MM.1S (cell line): ENCODE measurements around the gene ST3GAL3.

Source experiments
- DNase-seq: peaks from one replicate; pipeline ENCODE4 v3.0.0-alpha.2; 2015
- H2AFZ ChIP-seq: fragments of 300-600 bp; sonication (generic); 2 replicates; pipeline ENCODE4 v1.6.0; 2016; ENCODE audit warnings: antibody characterized with exemption, low read length
- H3F3A ChIP-seq: fragments of 300-600 bp; sonication (generic); 2 replicates; pipeline ENCODE4 v1.6.1; 2016; ENCODE audit warnings: mild to moderate bottlenecking, antibody characterized with exemption, low read length, moderate library complexity, mixed read lengths; ENCODE audit not compliant: insufficient read depth
- H3K27ac ChIP-seq: fragments of 300-600 bp; sonication (generic); 2 replicates; pipeline ENCODE4 v1.5.1; 2016; ENCODE audit warnings: mild to moderate bottlenecking, low read length
- H3K27me3 ChIP-seq: fragments of 300-600 bp; sonication (generic); replicated peaks from 2 replicates; pipeline ENCODE4 v1.6.0; 2016; ENCODE audit warnings: low read length; ENCODE audit not compliant: insufficient read depth
- H3K36me3 ChIP-seq: fragments of 300-600 bp; sonication (generic); replicated peaks from 2 replicates; pipeline ENCODE4 v1.6.1; 2016; ENCODE audit warnings: mild to moderate bottlenecking, low read length, mixed read lengths; ENCODE audit not compliant: insufficient read depth
- H3K4me1 ChIP-seq: fragments of 300-600 bp; sonication (generic); 2 replicates; pipeline ENCODE4 v1.6.1; 2016; ENCODE audit warnings: low read length, mixed read lengths
- H3K4me2 ChIP-seq: fragments of 300-600 bp; sonication (generic); 2 replicates; pipeline ENCODE4 v1.6.0; 2016; ENCODE audit warnings: low read depth, low read length
- H3K4me3 ChIP-seq: fragments of 300-600 bp; sonication (generic); 2 replicates; pipeline ENCODE4 v1.5.1; 2016; ENCODE audit warnings: low read length, mixed read lengths
- H3K79me2 ChIP-seq: fragments of 300-600 bp; sonication (generic); 2 replicates; pipeline ENCODE4 v1.6.1; 2016; ENCODE audit warnings: mixed run types, low read length, mixed read lengths
- H3K9ac ChIP-seq: fragments of 300-600 bp; sonication (generic); 2 replicates; pipeline ENCODE4 v1.6.1; 2016; ENCODE audit warnings: low read length, mixed read lengths
- H3K9me2 ChIP-seq: fragments of 300-600 bp; sonication (generic); replicated peaks from 2 replicates; pipeline ENCODE4 v1.6.1; 2016; ENCODE audit warnings: mild to moderate bottlenecking, low read length, mixed read lengths; ENCODE audit not compliant: insufficient read depth
- H3K9me3 ChIP-seq: fragments of 300-600 bp; sonication (generic); replicated peaks from 2 replicates; pipeline ENCODE4 v1.6.1; 2016; ENCODE audit warnings: mild to moderate bottlenecking, low read length, mixed read lengths; ENCODE audit not compliant: insufficient read depth
- H4K20me1 ChIP-seq: fragments of 300-600 bp; sonication (generic); 2 replicates; pipeline ENCODE4 v1.6.1; 2016; ENCODE audit warnings: mild to moderate bottlenecking, low read length, moderate library complexity, mixed read lengths; ENCODE audit not compliant: insufficient read depth
- CTCF ChIP-seq: fragments of 300-600 bp; sonication (generic); IDR thresholded peaks from 2 replicates; pipeline ENCODE4 v1.5.1; 2016; ENCODE audit warnings: antibody characterized with exemption, low read length, mixed read lengths
- EZH2 ChIP-seq: fragments of 300-600 bp; sonication (generic); optimal IDR thresholded peaks from 2 replicates; pipeline ENCODE3; 2017; ENCODE audit warnings: low read depth, mild to moderate bottlenecking, antibody characterized with exemption, low read length, mixed read lengths
- EZH2phosphoT487 ChIP-seq: fragments of 300-600 bp; sonication (generic); IDR thresholded peaks from 2 replicates; pipeline ENCODE4 v1.6.1; 2018; ENCODE audit warnings: antibody characterized with exemption, low read length

The ST3GAL3 gene

DNA sequence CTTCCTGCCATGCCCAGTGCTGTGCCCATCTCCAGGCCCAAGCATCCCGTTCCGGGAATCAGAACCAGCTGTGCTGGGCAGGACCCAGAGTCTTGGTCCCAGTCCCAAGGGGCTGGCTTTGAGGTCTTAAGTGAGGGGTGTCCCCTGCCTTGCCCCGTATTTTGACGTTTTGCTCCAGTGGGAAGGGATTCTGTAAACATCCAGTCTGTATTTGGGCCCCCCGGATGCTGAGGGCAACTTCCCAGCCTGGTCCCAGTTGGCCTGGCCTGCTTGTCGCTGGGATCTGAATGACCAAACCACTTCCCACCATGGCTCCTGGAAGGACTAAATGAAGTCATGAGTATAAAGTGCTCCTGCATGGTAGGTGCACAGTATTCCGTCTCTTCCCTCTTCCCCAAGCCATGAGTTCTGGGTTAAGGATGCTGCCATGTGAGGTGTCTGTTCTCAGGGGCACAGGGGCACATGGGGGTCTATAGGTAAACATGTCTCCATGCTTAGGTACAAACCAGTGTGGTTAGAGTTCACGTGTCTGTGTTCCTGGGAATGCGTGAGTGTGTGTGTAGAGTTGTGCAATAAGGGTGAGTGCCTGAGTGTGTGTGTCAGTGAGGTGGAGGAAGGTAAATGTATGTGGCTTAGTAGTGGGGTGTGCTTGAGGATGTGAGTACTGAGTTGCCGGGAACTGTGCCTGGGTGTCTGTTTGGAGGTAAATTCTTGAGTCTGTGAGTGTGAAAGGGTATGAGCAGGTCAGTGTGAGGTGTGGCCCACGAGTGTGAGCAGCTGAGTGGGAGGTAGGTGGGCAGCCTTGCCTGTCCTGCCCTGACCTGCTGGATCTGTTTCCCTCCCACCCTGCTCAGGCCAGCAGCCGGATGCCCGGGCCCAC is 273.2 kb downstream of the ST3GAL3 start:
- no peak for DNase-seq
- no peaks in the 10 kb centered on the region for H3K9me3 ChIP-seq
- H3K4me1 ChIP-seq, result peaks cover 25% of the 10 kb centered on the region
- no peak overlapping the region for H3K27ac ChIP-seq
- peak overlapping the region; percentile 93 for H3K4me2 ChIP-seq
- no peaks in the 10 kb centered on the region for H3K27me3 ChIP-seq
- H3K4me3 ChIP-seq, result peak overlapping the region; percentile 71
- H3K9ac ChIP-seq, result peak overlapping the region; percentile 67; the same call in 1 of the 2 replicates
- H3K36me3 ChIP-seq, result 0 out of 2 replicates have a peak, but pooled peaks cover 3% of the 10 kb centered on the region
- TF ChIP-seq EZH2phosphoT487 (no peak), EZH2 (no peak), CTCF (no peak)
- H4K20me1 ChIP-seq, result peaks cover 4% of the 10 kb centered on the region; the same call in 1 of the 2 replicates
- H3K9me2 ChIP-seq, result no peaks in the 10 kb centered on the region
- H3K79me2 ChIP-seq, result peaks cover 43% of the 10 kb centered on the region
- peaks cover 13% of the 10 kb centered on the region; the same call in 1 of the 2 replicates for H3F3A ChIP-seq
- no peak overlapping the region; the same call in 1 of the 2 replicates for H2AFZ ChIP-seq
